ENCODE data around the gene FOLR3.
"Not testable (repeated sequence)": the region's sequence is repeated elsewhere in the genome, so short reads cannot be mapped to it uniquely, and the experiment has no call there.

FOLR3 gene

GRCh38 chr11:72169046-72169555, 33.6 kb downstream of the FOLR3 start:
- H3K36me3 Mint-ChIP-seq; H3K4me1 Mint-ChIP-seq (ENCODE audit: low read depth); H3K4me3 Mint-ChIP-seq; H3K27me3 Mint-ChIP-seq; H3K9me3 Mint-ChIP-seq (ENCODE audit: low read depth); H3K27ac Mint-ChIP-seq: not testable (repeated sequence)

DNA sequence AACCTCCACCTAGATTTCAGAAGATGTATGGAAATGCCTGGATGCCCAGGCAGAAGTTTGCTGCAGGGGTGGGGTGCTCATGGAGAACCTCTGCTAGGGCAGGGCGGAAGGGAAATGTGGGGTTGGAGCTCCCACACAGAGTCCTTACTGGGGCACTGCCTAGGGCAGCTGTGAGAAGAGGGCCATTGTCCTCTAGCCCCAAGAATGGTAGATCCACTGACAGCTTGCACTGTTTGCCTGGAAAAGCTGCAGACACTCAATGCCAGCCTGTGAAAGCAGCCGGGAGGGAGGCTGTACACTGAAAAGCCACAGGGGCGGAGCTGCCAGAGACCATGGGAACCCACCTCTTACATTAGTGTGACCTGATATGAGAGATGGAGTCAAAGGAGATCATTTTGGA, 34.2 kb downstream of the FOLR3 start:
- H3K27me3 Mint-ChIP-seq; H3K27ac Mint-ChIP-seq; H3K36me3 Mint-ChIP-seq; H3K9me3 Mint-ChIP-seq (ENCODE audit: low read depth); H3K4me3 Mint-ChIP-seq; H3K4me1 Mint-ChIP-seq (ENCODE audit: low read depth): not testable (repeated sequence)

DNA sequence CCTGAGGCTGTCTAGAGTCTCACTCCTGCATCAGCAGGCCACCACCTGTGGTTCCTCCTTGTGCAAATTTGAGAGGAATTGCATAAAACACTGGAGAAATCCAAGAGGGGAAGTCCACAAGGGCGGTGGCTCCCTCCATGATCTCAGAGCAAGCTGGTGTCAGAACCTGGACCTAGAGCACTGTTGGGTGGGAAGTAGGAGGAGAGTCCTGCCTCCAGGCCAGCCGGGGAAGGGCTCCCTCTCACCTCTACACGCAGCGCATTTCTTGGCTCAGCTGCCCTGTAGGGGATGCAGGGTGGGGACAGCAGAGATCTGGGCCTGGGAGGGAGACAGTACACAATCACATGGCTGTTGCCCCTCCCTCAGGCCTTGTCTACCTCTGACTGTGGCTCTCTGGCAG, 36.5 kb downstream of the FOLR3 start:
- not testable (repeated sequence) for H3K4me3 Mint-ChIP-seq; H3K4me1 Mint-ChIP-seq (ENCODE audit: low read depth); H3K27me3 Mint-ChIP-seq; H3K36me3 Mint-ChIP-seq; H3K27ac Mint-ChIP-seq; H3K9me3 Mint-ChIP-seq (ENCODE audit: low read depth)

DNA sequence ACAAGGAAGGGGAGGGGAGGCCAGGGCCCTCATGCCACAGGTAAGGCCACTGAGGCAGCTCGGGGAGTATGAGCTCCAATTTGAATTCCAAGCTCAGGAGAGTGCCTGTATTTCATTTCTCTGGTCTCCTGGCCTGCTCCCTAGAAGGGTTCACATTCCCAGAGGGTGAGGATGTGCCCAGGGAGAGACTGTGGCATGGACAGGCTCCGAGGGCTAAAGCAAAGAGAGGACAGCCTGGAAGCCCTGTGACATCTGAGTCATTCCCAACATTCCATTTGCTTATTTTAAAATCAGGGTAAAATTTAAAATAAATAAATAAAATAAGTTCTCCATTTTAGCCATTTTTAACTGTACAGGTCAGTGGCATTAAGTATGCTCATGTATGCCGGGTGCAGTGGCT, 37.8 kb downstream of the FOLR3 start:
- no peaks in the 10 kb centered on the region for H3K4me1 Mint-ChIP-seq (ENCODE audit: low read depth)
- H3K36me3 Mint-ChIP-seq: no peaks in the 10 kb centered on the region
- no peak overlapping the region for H3K4me3 Mint-ChIP-seq
- H3K9me3 Mint-ChIP-seq (ENCODE audit: low read depth): no peaks in the 10 kb centered on the region
- H3K27me3 Mint-ChIP-seq: no peaks in the 10 kb centered on the region
- no peak overlapping the region for H3K27ac Mint-ChIP-seq

GRCh38 chr11:72174302-72175070, 39.0 kb downstream of the FOLR3 start:
- Mint-ChIP-seq H3K9me3 (ENCODE audit: low read depth) (no peaks in the 10 kb centered on the region), H3K27me3 (no peaks in the 10 kb centered on the region), H3K27ac (no peak overlapping the region), H3K4me1 (ENCODE audit: low read depth) (no peaks in the 10 kb centered on the region), H3K36me3 (no peaks in the 10 kb centered on the region), H3K4me3 (no peak overlapping the region)

- no peaks in the 10 kb centered on the region for H3K27me3 Mint-ChIP-seq
- H3K27ac Mint-ChIP-seq: no peak overlapping the region
- no peaks in the 10 kb centered on the region for H3K4me1 Mint-ChIP-seq (ENCODE audit: low read depth)
- no peak overlapping the region for H3K4me3 Mint-ChIP-seq
- no peaks in the 10 kb centered on the region for H3K36me3 Mint-ChIP-seq
- H3K9me3 Mint-ChIP-seq (ENCODE audit: low read depth): no peaks in the 10 kb centered on the region
Observed at GRCh38 chr11:72177656-72178055, 42.1 kb downstream of the FOLR3 start.

GRCh38 chr11:72179049-72179803, 43.7 kb downstream of the FOLR3 start:
- H3K9me3 Mint-ChIP-seq (ENCODE audit: low read depth): no peaks in the 10 kb centered on the region
- H3K36me3 Mint-ChIP-seq: no peaks in the 10 kb centered on the region
- peaks cover 2% of the 10 kb centered on the region for H3K4me1 Mint-ChIP-seq (ENCODE audit: low read depth)
- H3K27ac Mint-ChIP-seq: no peak overlapping the region
- no peak overlapping the region for H3K4me3 Mint-ChIP-seq
- no peaks in the 10 kb centered on the region for H3K27me3 Mint-ChIP-seq

- no peak overlapping the region for H3K27ac Mint-ChIP-seq
- no peaks in the 10 kb centered on the region for H3K27me3 Mint-ChIP-seq
- no peaks in the 10 kb centered on the region for H3K36me3 Mint-ChIP-seq
- H3K4me3 Mint-ChIP-seq: no peak overlapping the region
- peaks cover 2% of the 10 kb centered on the region for H3K4me1 Mint-ChIP-seq (ENCODE audit: low read depth)
- H3K9me3 Mint-ChIP-seq (ENCODE audit: low read depth): no peaks in the 10 kb centered on the region
Observed at GRCh38 chr11:72179804-72180396, 44.4 kb downstream of the FOLR3 start.

DNA sequence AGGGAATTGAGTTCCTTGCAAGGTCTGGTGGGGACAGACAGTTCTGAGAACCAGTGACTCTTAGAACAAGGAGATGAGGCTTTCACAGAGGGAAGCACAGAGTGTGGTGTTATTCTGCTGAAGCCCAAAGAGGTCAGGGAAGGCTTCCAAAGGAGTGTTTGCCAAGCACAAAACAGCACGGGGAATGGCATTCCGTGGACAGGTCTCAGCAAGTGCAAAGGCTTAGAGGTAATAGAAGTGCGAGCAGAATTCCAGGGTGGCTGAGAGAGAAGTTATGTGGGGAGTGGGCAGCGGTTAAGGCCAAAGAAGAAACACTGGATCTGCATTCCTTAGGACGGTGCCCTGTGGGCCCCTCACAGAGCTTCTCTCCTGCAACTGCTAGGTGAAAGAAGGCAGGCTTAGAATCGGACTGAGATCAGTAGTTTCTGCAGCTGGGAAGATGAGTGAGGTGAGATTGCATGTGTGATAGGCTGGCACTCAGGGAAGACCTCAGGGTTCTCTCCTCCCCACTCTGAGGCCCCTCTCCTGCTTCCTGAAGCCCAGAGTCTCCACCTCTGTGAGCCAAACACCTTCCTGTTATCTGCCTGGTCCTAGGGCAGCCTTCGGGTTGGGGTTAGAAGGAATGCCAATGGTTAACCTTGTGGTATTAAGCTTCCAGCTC, 45.5 kb downstream of the FOLR3 start:
- not testable (repeated sequence) for H3K27me3 Mint-ChIP-seq; H3K36me3 Mint-ChIP-seq; H3K4me1 Mint-ChIP-seq (ENCODE audit: low read depth); H3K9me3 Mint-ChIP-seq (ENCODE audit: low read depth); H3K4me3 Mint-ChIP-seq; H3K27ac Mint-ChIP-seq

- H3K4me3 Mint-ChIP-seq; H3K27me3 Mint-ChIP-seq; H3K27ac Mint-ChIP-seq; H3K36me3 Mint-ChIP-seq; H3K9me3 Mint-ChIP-seq (ENCODE audit: low read depth); H3K4me1 Mint-ChIP-seq (ENCODE audit: low read depth): not testable (repeated sequence)
Observed at GRCh38 chr11:72181553-72181958, 46.0 kb downstream of the FOLR3 start.

- Mint-ChIP-seq H3K4me3 (no peak overlapping the region), H3K4me1 (ENCODE audit: low read depth) (peaks cover 2% of the 10 kb centered on the region), H3K27me3 (no peaks in the 10 kb centered on the region), H3K9me3 (ENCODE audit: low read depth) (no peaks in the 10 kb centered on the region), H3K36me3 (no peaks in the 10 kb centered on the region), H3K27ac (no peak overlapping the region)
Observed at GRCh38 chr11:72188267-72188666, 52.7 kb downstream of the FOLR3 start.

All from activated naive CD8-positive, alpha-beta T cell (primary cell).